Natural killer cell (primary cell): Measurements from ENCODE around the gene DNASE1L1. TPM values are rescaled to one million over a fixed set of nuclear protein-coding genes. Genes with fewer than 3 reads are reported as not detected.
"Not testable (repeated sequence)": the region's sequence is repeated elsewhere in the genome, so short reads cannot be mapped to it uniquely, and the experiment has no call there.

Source experiments
- ATAC-seq, 3 donors: fragments of 150-1000 bp in 2 of 3; fragments of 200-7000 bp in 1 of 3; cut with Tn5 transposase; 1 replicate in 1 of 3; 2 replicates in 2 of 3; pipeline ENCODE4 v1.10.0; 2021; ENCODE audit warnings: mild to moderate bottlenecking in 2 of 3, moderate library complexity in 2 of 3
- DNase-seq, 2 donors: peaks; one replicate each; pipeline versions ENCODE4 v3.0.0 to v3.0.0-alpha.2; 2013 to 2021; ENCODE audit warnings: mixed read lengths in 1 of 2
- H3K27ac ChIP-seq: one replicate; pipeline ENCODE4 v1.5.1; 2013; ENCODE audit warnings: mild to moderate bottlenecking, low read length
- H3K27me3 ChIP-seq: one replicate; pipeline ENCODE4 v1.6.1; 2013; ENCODE audit warnings: low read length; ENCODE audit not compliant: control insufficient read depth, insufficient read depth
- H3K36me3 ChIP-seq: one replicate; pipeline ENCODE4 v1.6.1; 2013; ENCODE audit warnings: low read length; ENCODE audit not compliant: control insufficient read depth, insufficient read depth
- H3K4me1 ChIP-seq: one replicate; pipeline ENCODE4 v1.6.1; 2013; ENCODE audit warnings: low read length; ENCODE audit not compliant: control insufficient read depth, insufficient read depth
- H3K4me3 ChIP-seq: one replicate; pipeline ENCODE4 v1.5.1; 2013; ENCODE audit warnings: low read length
- H3K9me3 ChIP-seq: one replicate; pipeline ENCODE4 v1.6.1; 2013; ENCODE audit warnings: low read length; ENCODE audit not compliant: control insufficient read depth, insufficient read depth
- H3K27ac Mint-ChIP-seq, 2 donors: one replicate each; pipeline ENCODE4 v1.8.0; 2022; ENCODE audit warnings: mild to moderate bottlenecking in 2 of 2, mixed read lengths in 2 of 2, moderate library complexity in 1 of 2
- H3K27me3 Mint-ChIP-seq, 2 donors: one replicate each; pipeline ENCODE4 v1.8.0; 2022; ENCODE audit warnings: low read depth in 2 of 2, mixed read lengths in 2 of 2
- H3K36me3 Mint-ChIP-seq: one replicate; pipeline ENCODE4 v1.8.0; 2022; ENCODE audit warnings: mixed read lengths
- H3K4me1 Mint-ChIP-seq, 2 donors: one replicate each; pipeline ENCODE4 v1.8.0; 2022; ENCODE audit warnings: mixed read lengths in 2 of 2
- H3K4me3 Mint-ChIP-seq: one replicate; pipeline ENCODE4 v1.8.0; 2022; ENCODE audit warnings: mild to moderate bottlenecking, moderate library complexity, mixed read lengths
- H3K9me3 Mint-ChIP-seq, 2 donors: one replicate each; pipeline ENCODE4 v1.8.0; 2022; ENCODE audit warnings: mixed read lengths in 2 of 2
- CTCF ChIP-seq: fragments of 200-600 bp; IDR thresholded peaks from one replicate; pipeline ENCODE4 v1.8.0; 2022; ENCODE audit warnings: antibody characterized with exemption
- WGBS: methylation state at CpG from one replicate; pipeline ENCODE4 v1.1.7; 2013; ENCODE audit warnings: missing lambda C conversion rate; ENCODE audit not compliant: insufficient coverage; 5-methylcytosine and 5-hydroxymethylcytosine counted together
- intact Hi-C: fragments of 100-400 bp; cut with micrococcal nuclease; formaldehyde crosslinking; loops from one replicate; pipeline ENCODE4 v1.14.2; 2022
- total RNA-seq, 4 donors: library from RNA; stranded (reverse); fragments of 120-200 nt in 1 of 4; gene quantifications; one replicate each; pipeline versions ENCODE4 v1.2.3 to v1.2.4, GENCODE V29; 2013 to 2022

The DNASE1L1 gene
- total RNA-seq, 3 donors from 2014 or later (not counting 1 experiment from before 2014, with no cell fraction given), result 16.7 to 19.6 (median 16.8) TPM

- H3K4me1 ChIP-seq, result peaks cover 20% of the 10 kb centered on the region
- intact Hi-C loops, result no loop called here
- H3K27ac Mint-ChIP-seq, result peak overlapping the region in 1 of 2 donors; percentile 26
Observed at GRCh38 chrX:154401918-154402621, 7.0 kb downstream of the DNASE1L1 start.

GRCh38 chrX:154401045-154401799 lies 7.8 kb downstream of the DNASE1L1 start:
- H3K27ac ChIP-seq, result no peak overlapping the region
- 76% methylated on average over 6 of the region's 6 CpGs for WGBS
- ATAC-seq (no peak), DNase-seq (peak in 1 of 2 donors; percentile 29)
- no peaks in the 10 kb centered on the region for H3K27me3 ChIP-seq
- Mint-ChIP-seq H3K4me1 (peaks cover 14 to 19% of the 10 kb centered on the region in 2 donors), H3K4me3 (no peak overlapping the region), H3K27ac (peak overlapping the region in 1 of 2 donors; percentile 98), H3K9me3 (no peaks in the 10 kb centered on the region), H3K36me3 (no peaks in the 10 kb centered on the region), H3K27me3 (peaks cover 0 to 8% of the 10 kb centered on the region in 2 donors)
- peaks cover 25% of the 10 kb centered on the region for H3K36me3 ChIP-seq
- intact Hi-C loops, result no loop called here
- TF ChIP-seq CTCF, result no peak
- H3K4me1 ChIP-seq, result peaks cover 25% of the 10 kb centered on the region
- no peak overlapping the region for H3K4me3 ChIP-seq
- no peaks in the 10 kb centered on the region for H3K9me3 ChIP-seq

More at GRCh38 chrX:154401918-154402621, 7.0 kb downstream of the DNASE1L1 start:
- peaks cover 25% of the 10 kb centered on the region for H3K36me3 ChIP-seq
- peaks cover 14 to 19% of the 10 kb centered on the region in 2 donors for H3K4me1 Mint-ChIP-seq
- no peak overlapping the region for H3K4me3 ChIP-seq
- peaks cover 0 to 8% of the 10 kb centered on the region in 2 donors for H3K27me3 Mint-ChIP-seq
- DNase-seq, result peak in 1 of 2 donors; percentile 5
- no peak overlapping the region for H3K4me3 Mint-ChIP-seq
- H3K9me3 Mint-ChIP-seq, result no peaks in the 10 kb centered on the region
- H3K27me3 ChIP-seq, result no peaks in the 10 kb centered on the region
- TF ChIP-seq CTCF, result no peak
- 70% methylated on average over 2 of the region's 6 CpGs for WGBS
- no peaks in the 10 kb centered on the region for H3K9me3 ChIP-seq
- no peak overlapping the region for H3K27ac ChIP-seq
- H3K36me3 Mint-ChIP-seq, result no peaks in the 10 kb centered on the region
- ATAC-seq, result no peak

GRCh38 chrX:154400369-154400817 lies 8.7 kb downstream of the DNASE1L1 start:
- WGBS, result 92% methylated on average over 3 of the region's 6 CpGs
- H3K4me3 ChIP-seq, H3K9me3 Mint-ChIP-seq, intact Hi-C loops, H3K27me3 Mint-ChIP-seq, H3K36me3 Mint-ChIP-seq, ATAC-seq, H3K27ac ChIP-seq, H3K9me3 ChIP-seq, DNase-seq, H3K27me3 ChIP-seq: not testable (repeated sequence)
- Histone ChIP-seq H3K4me1 (peaks cover 25% of the 10 kb centered on the region), H3K36me3 (peaks cover 25% of the 10 kb centered on the region)
- Mint-ChIP-seq H3K27ac (peak overlapping the region in 1 of 2 donors; percentile 98), H3K4me1 (peaks cover 14 to 19% of the 10 kb centered on the region in 2 donors), H3K4me3 (peak overlapping the region; percentile 35)
